CD4-positive, alpha-beta T cell treated with Interleukin-6 for 4 hours (primary cell): ENCODE results near the gene NFATC3.

Experiments
- DNase-seq: peaks from one replicate; pipeline ENCODE4 v3.0.0-alpha.2; 2020; ENCODE audit warnings: mixed read lengths

Gene NFATC3

GRCh38 chr16:68190736-68191510 is 105.8 kb downstream of the NFATC3 start:
- DNase-seq = no peak

GRCh38 chr16:68194251-68194650 is 109.1 kb downstream of the NFATC3 start:
- DNase-seq = no peak

- DNase-seq = no peak
Measured at GRCh38 chr16:68197250-68197649, 112.1 kb downstream of the NFATC3 start.

- no peak for DNase-seq
Measured at GRCh38 chr16:68200088-68200783, 115.1 kb downstream of the NFATC3 start.

GRCh38 chr16:68202091-68202519 is 116.9 kb downstream of the NFATC3 start:
- DNase-seq = no peak

DNA sequence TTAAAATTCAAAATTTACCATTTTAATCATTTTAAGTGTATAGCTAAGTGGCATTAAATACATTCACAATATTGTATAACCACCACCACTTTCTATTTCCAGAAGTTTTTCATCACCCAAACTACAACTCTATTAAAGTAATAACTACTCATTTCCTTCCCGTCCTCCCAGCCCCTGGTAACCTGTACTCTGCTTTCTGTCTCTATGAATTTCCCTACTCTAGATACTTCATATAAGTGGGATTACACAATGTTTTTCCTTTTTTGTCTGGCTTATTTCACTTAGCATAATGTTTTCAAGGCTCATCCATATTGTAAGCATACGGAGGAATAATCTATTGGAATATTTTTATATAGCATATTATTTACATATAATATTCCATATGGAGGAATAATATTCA is 121.1 kb downstream of the NFATC3 start:
- no peak for DNase-seq

GRCh38 chr16:68214726-68215125 is 129.6 kb downstream of the NFATC3 start:
- DNase-seq = no peak

GRCh38 chr16:68215302-68215701 is 130.1 kb downstream of the NFATC3 start:
- DNase-seq = no peak

- DNase-seq = no peak
Measured at GRCh38 chr16:68216240-68216639, 131.1 kb downstream of the NFATC3 start.

GRCh38 chr16:68217506-68217905 is 132.3 kb downstream of the NFATC3 start:
- no peak for DNase-seq

DNA sequence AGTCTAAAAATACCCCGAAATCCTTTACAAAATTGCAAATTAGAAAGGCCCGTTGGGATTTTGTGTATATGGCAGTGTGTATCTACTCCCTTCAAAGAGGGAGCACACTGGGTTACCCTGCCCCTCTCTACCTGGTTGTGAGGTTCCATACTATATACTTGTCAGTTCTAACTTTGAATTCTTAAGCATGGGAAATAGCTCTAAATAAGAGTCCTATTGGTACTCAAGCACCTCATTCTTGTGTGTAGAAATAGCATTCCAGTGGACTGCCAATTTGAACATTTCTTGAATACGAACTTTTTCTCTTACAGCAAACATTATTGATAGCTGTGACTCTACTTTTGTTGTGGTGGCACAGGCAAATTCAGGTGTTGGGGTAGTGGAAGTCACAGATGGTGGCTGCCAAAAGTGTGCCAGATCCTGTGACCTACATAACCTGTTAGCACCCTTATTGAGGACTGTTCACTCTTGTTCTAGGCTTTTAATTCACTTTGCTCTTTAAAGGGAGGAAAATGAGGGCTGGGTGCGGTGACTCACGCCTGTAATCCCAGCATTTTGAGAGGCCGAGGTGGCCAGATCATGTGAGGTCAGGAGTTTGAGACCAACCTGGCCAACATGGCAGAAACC is 134.7 kb downstream of the NFATC3 start:
- no peak for DNase-seq

DNA sequence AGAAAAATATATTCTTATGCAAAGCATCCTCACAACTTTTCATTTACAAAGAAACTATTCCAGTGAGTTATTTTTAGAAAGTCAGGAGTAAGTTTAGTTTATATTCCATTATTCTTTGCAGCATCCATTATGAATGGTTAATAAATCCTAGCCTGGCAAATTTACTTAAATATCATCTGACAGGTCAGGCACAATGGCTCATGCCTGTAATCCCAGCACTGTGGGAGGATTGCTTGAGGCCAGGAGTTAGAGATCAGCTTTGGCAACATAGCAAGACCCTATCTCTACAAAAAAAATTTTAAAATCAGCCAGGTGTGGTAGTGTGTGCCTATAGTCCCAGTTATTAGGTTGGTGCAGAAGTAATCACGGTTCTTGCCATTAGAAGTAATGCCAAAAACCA is 137.9 kb downstream of the NFATC3 start:
- DNase-seq = no peak

DNA sequence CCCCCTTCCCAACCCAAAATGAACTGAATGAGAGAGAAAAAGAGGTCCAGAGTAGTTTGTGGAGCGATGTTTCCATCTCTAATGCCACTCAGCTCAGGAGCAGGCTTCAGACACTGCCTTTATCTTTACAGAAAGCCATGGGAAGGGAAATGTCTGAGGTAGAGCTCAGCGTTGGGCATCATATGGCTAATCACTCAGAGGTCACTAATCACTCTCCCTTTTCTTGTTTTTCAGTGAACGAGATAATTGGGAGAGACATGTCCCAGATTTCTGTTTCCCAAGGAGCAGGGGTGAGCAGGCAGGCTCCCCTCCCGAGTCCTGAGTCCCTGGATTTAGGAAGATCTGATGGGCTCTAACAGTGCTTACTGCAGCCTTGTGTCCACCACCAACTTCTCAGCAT is 140.9 kb downstream of the NFATC3 start:
- no peak for DNase-seq

GRCh38 chr16:68227183-68227793 is 142.1 kb downstream of the NFATC3 start:
- peak; percentile 46 for DNase-seq

GRCh38 chr16:68227850-68228553 is 142.8 kb downstream of the NFATC3 start:
- DNase-seq = no peak

DNA sequence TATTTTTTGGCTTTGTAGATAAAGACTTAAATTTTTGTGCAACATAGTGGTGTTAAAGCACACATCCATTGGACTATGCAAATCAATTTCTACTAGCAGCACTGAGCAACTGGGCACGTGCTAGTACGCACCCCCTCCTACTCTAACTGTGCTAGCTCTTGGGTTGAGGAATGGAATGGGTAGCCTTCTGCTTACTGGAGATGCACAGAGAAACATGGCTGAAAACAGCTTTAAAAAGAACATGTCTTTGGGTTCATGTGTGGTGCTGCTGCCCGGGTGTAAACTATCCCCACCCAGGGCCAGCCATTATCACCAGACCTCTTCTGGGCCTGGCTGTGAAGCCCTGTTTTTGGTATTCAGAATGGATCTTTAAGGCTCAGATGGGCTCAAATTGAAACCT is 143.5 kb downstream of the NFATC3 start:
- no peak for DNase-seq

DNA sequence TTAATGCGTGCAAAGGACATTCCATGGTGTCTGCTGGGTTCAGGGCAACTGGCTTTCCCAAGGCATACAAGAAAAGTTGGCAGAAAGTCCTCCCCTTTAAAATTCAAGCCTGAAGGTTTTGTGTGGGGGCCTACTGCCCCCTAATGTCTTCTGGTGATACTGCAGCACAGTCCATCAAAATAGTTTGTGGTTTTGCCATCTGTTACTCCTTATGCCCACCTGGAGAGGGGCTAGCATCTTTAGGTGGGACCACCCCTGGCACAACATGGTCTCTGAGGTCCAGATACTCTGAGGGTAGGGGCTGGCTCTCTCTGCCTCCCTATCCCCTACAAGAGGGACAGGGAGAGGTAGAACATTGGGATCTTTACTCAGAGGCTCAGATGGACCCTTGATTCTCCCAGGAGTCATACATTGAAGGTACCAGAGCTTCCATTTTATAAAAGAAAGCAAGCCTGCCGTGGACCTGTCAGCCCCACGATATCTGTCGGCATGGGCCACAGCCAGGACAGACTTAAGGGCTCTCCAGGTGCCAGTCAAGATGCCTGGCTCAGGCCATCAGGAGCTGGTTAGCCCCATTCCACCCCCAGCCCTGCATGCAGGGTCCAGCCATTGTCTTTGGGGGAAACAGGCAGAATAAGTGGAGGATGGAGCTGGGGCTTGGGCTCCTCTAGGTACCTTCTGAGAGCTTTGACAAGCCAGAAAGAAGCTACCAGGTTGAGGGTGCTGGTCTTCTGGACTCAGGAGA is 144.4 kb downstream of the NFATC3 start:
- peak; percentile 62 for DNase-seq

DNA sequence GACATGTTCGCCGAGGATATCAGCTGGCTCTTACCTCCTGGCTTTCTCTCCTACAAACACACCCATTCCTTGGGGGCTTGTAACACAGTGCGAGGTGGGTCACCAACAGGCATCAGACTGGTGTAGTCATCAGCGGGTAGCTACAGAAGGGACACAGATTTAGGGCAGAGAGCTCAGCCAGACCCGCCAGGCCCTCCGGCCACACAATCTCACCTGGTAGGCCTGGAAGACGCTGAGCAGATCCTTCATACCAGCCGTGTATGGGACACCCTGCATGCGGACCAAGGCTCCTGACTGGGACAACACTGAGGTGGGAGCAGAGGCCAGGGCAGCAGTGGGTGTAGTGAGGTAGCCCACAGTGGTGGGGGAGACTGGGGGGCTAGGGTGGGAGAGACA is 145.0 kb downstream of the NFATC3 start:
- no peak for DNase-seq

DNA sequence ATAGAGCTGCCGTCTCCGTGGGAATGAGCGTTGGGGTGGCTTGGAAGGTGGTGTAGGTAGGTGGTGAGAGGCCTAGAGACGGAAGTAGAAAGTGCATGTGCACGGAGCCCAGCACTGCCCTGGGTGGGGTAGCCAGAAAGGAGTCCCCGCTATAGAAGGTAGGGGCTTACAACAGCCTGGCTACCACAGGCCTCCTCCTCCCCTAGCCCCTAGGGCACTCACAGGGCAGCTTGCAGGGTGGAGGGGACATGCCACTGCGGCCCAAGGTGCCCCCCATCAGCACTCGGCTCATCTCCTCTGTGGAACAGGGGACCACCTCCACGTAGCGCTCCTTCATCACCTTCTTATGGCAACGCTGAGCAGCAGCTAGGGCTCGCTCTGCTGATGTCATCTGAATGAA is 145.8 kb downstream of the NFATC3 start:
- no peak for DNase-seq

DNA sequence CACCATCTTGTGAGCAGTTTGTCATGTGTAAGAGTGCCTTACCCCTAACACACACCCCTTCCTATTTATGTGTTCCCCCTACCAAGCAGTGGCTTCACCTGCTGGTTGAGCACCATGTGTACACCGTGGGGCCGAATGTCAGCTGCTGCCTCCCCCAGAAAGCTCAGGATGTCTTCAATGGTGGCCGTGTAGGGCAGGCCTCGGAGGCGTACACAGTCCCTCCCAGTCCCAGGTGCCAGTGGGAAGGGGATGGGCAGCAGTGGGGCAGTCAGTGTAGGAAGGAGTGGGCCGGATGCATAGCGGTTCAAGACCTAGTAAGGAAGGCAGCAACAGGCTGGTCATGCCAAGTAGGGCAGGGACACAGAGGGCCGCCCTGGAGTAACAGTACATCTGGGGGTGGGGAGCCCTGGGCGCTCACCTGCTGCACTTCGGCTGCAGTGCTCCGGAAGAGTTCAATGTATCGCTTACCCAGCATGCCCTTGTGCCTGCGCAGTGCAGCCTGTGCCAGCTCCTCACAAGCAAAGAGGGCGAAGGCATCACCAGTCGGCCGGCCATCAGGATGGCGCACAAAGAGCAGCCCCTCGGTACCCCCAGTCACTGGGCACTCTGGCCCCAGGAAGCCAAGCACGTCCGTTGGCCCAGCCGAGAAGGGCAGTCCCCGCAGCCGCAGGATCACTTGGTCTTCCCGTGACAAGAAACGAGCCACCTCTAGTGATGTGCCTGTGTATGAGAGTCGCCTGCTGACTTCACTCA is 146.4 kb downstream of the NFATC3 start:
- DNase-seq = no peak

DNA sequence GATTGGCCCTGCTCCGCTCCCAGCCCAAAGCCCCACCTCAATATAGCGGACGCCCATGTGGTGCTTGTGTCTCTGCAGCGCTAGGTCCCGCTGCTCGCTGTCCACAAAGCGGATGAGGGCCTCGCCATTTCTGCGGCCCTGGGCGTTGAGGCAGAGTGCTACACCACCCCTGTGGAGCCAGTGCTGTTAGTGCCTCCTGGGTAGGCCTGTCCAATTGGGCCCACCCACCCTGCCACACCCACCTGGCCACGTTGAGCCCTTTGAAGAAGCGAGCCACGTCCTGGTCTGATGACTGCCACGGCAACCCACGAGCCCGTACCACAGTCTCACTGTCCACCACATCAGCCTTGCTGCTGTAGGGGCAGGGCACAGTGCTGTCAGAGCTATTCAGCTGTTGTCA is 147.2 kb downstream of the NFATC3 start:
- no peak for DNase-seq
